HG03469 (cell line): ENCODE measurements around the gene CYTH1.

Experiments
- ATAC-seq: cut with Tn5 transposase; IDR thresholded peaks from one replicate; pipeline ENCODE4 v1.9.1; 2021; ENCODE audit warnings: mild to moderate bottlenecking, moderate library complexity, moderate number of reproducible peaks; ENCODE audit not compliant: unreplicated experiment

Gene CYTH1

GRCh38 chr17:78781893-78782304, at the start of gene CYTH1:
Gene CYTH1, minus strand, starts transcription at chr17:78782273. Its CDS starts 50 bp downstream, at chr17:78782223.
- peak; percentile 6 for ATAC-seq

GRCh38 chr17:78829477-78829876, 47.4 kb upstream of the CYTH1 start:
- no peak for ATAC-seq

- no peak for ATAC-seq
These were observed 46.6 kb upstream of the CYTH1 start for GRCh38 chr17:78828470-78829185.

GRCh38 chr17:78826836-78827509, 44.9 kb upstream of the CYTH1 start:
- no peak for ATAC-seq

GRCh38 chr17:78826421-78826820, 44.3 kb upstream of the CYTH1 start:
- no peak for ATAC-seq

- ATAC-seq = no peak
These were observed 43.6 kb upstream of the CYTH1 start for GRCh38 chr17:78825696-78826095.

- ATAC-seq = no peak
These were observed 42.2 kb upstream of the CYTH1 start for GRCh38 chr17:78824240-78824639.

GRCh38 chr17:78823282-78824046, 41.4 kb upstream of the CYTH1 start:
- no peak for ATAC-seq

- no peak for ATAC-seq
These were observed 40.5 kb upstream of the CYTH1 start for GRCh38 chr17:78822552-78822951.

GRCh38 chr17:78821961-78822360, 39.9 kb upstream of the CYTH1 start:
- ATAC-seq = no peak

GRCh38 chr17:78820841-78821240, 38.8 kb upstream of the CYTH1 start:
- ATAC-seq = no peak

- no peak for ATAC-seq
These were observed 38.0 kb upstream of the CYTH1 start for GRCh38 chr17:78819806-78820792.

GRCh38 chr17:78819402-78819801, 37.3 kb upstream of the CYTH1 start:
- ATAC-seq = no peak

GRCh38 chr17:78818932-78819331, 36.9 kb upstream of the CYTH1 start:
- ATAC-seq = no peak

- no peak for ATAC-seq
These were observed 36.2 kb upstream of the CYTH1 start for GRCh38 chr17:78818152-78818846.

GRCh38 chr17:78817123-78817522, 35.0 kb upstream of the CYTH1 start:
- ATAC-seq = no peak

GRCh38 chr17:78815696-78816095, 33.6 kb upstream of the CYTH1 start:
- ATAC-seq = no peak

GRCh38 chr17:78812855-78813254, 30.8 kb upstream of the CYTH1 start:
- no peak for ATAC-seq

- no peak for ATAC-seq
These were observed 26.1 kb upstream of the CYTH1 start for GRCh38 chr17:78808163-78808562.

GRCh38 chr17:78806451-78806850, 24.4 kb upstream of the CYTH1 start:
- ATAC-seq = no peak
